Stimulated activated CD4-positive, alpha-beta T cell treated with anti-CD3 and anti-CD28 coated beads, TNF-alpha, amount 100 ng/mL, for 24 hours (primary cell): ENCODE results near the gene NLGN4X.

Experiments
- DNase-seq, 3 experiments: peaks; one replicate each; pipeline ENCODE4 v3.0.0-alpha.2; 2020; ENCODE audit warnings: low read depth in 3 of 3

Gene NLGN4X

DNA sequence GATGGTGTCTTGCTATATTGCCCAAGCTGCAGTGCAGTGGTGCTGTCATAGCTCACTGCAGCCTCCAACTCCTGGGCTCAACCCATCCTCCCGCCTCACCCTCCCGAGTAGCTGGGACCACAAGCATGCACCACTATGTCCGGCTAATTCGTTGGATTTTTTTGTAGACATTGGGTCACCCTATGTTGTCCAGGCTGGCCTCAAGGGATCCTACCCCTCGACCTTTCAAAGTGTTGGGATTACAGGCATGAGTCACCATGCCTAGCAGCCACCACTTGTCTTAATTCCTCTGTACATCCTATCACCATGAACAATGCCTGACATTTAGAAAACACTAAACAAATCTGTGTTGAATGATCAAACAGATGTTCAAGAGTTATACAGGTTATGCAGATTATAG lies 76.7 kb downstream of the NLGN4X start:
- no peak for DNase-seq

DNA sequence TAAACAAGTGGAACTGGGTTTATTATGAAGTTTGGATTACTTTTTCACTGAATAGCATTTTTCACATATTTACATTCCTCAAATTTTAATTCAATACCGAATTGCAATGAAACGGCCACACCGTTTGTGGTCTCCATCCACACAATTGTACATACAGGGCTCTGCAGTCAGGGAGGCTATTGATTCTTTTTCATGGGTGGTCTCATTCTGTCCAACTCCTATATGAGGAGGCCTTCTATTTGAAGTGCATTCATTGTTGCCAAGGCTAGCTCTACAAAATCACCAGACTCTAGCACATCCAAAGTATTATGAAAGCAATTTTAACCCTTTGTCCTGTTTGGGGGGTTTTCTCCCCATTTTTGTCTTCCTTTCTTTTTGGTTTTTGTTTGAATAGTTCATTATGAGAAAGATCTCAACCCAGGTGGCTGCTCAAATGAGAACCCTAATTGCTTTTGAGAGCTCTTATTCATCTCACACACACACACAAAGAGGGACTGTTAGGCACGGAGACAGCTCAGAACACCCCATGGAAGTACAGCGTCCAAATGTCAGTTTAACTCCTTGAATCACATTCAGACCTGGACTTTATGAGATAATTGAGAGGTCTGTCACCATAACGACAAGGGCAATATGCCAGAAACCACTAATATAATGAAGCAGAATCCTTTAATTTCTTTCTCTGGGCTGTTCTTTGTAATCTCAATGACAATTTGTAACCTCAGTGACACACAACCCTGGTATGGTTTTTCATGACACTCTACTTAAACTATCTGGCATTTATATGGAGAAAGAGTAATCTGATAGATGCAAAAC lies 79.4 kb downstream of the NLGN4X start:
- DNase-seq = no peak

DNA sequence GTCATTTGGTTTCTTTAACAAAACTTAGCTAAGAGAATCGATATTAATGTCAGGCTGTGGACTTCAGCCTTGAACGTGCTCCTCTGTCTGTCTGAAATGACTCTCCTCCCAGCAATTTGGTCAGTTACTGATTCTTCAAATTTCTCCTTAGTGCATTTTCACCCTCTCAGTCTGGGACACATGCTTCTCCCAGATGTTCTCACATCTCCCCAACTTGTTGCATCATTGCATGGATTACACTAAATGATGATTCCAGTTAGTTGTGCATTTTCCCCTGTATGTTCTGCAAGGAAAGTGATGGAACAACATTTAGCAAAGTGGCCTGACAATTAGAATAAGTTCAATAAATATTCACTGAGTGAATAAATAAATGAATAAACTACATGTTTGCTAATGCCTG lies 94.4 kb downstream of the NLGN4X start:
- no peak for DNase-seq

DNA sequence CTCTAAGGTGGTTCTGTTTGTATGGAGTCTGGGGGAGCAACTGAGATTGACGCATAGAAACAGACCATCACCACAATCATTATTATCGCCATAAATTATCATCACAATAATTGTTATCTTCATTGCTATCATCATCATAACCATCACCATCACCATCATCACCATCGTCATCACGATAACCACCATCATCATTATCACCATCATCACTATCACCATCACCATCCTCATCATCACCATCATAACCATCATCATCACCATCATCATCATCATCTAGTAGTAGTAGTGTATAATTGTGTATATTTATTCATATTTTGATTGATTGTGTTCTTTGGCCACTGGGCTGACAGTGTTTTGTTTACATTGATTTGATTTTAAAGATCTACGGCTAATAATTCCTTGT lies 95.7 kb downstream of the NLGN4X start:
- DNase-seq = no peak

DNA sequence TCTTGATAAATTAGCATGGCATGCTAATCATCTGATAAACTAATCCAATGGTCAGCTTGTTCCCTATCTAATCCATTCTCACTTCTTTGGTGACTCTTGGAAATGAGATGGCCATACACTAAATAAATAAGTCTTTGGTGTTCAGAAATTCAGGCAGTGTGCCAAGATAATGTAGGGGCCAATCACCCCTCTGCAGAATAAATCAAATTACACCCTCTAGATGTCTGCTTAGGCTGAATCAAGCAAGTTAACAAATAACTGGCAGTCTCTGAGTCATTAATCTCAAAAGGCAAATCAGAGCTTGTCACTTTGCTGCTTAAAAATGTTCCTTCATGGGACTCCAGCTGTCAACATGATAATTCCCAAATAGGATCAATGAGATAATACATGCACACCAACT lies 97.4 kb downstream of the NLGN4X start:
- DNase-seq = no peak

DNA sequence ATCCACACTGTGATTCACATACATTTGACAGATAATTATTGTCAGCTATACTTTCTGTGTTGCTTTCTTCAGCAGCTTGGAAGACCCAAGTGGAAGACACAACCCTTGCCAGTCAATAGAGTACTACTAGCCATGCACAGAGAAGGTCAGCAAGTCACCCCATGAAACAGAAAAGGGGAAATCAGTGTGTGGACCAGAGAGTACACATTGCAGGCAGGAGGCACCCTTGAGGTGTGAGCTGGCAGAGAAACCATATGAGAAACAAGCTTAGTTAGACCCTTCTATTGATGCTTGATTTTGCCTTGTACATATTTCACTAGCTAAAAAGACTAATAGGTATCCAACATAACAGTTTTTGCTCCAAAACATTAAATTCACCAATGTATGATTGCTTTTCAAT lies 99.5 kb downstream of the NLGN4X start:
- no peak for DNase-seq

DNA sequence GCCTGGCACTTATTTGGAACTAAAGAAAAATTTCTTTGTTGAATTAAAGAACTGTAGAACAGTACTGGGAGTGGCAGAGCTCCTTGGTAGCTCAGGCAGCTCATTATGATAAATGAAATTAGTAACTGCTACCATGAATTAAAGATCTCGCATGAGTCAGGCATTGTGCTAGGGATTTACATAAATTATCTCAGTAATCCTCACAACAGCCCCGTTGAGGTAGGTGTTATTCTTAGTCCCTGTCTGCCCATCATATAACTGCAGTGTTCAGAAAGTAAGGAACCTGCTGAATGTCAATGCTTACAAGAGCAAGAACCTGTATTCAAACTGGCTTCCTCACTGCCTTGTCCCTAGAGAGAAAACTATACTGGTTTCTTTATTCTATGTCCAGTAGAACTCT lies 108.3 kb downstream of the NLGN4X start:
- DNase-seq = no peak

DNA sequence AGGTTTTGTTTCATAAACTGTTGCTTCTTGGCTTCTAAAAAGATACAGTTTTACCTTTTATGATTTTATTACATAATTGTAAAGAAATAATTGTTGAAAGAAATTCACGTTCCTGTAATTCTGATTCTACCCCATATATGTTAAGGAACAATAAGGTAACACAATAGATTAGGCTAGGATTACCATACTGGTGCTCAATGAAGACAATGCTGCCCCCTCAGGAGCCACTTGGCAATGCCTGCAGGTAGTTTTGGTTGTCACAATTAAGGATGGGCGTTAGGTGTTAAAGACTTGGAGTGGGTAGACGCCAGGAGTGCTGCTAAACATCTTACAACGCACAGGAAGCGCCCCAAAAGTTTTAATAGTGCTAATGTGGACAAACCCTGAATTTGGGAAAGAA lies 133.2 kb downstream of the NLGN4X start:
- no peak for DNase-seq

DNA sequence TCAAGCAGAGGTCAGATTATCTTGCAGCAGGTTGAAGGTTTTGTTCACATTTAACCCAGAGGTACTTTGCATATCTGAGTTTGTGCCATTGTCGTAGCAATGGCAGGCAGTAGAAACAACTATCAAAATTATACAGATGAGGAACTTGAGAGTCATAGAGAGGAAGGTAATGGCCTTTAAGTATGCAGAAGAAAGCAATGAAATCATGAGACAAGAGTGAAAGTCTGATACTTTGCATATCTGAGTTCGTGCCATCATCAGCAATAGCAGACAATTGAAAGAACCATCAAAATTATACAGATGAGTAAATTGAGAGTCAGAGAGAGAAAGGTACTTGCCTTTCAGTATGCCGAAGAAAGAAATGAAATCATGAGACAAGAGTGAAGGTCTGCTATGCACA lies 154.1 kb downstream of the NLGN4X start:
- DNase-seq = no peak

DNA sequence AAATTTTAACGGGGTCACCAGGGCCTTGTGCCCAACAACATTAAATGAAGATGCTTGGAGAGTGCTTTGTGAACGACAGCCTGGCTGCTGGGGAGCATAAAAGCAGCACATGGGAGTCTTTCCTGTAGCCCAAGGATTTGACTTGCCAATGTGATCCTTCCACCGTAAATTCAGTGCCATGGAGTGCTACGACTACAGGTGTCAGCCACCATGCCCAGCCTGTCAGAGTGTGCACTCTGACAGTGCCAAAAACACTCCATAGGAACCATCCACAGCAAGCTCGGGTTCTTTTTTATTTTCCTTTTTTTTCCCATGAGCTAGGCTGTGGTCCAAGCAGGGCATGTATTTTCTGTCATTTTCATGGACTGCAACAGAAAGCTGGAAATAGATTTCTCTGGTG lies 156.9 kb downstream of the NLGN4X start:
- no peak for DNase-seq

DNA sequence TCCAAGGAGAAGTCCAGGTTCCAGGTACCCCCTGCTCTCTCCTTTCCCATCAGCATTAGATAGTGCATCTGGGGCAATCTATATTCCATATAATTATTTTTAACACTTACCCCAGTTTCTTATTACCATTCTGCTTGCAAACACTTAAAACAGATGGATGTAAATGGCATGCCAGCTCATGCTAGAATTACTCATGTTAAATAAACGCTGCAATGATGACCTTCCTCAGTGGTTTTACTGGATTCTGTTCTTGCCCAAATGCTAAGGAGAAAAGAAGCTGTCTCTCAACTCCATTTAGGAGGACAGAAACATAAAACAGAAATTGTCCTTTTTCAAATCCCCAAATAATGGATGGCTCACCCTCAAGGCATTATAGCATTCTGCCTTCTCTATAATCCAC lies 161.1 kb downstream of the NLGN4X start:
- no peak for DNase-seq

DNA sequence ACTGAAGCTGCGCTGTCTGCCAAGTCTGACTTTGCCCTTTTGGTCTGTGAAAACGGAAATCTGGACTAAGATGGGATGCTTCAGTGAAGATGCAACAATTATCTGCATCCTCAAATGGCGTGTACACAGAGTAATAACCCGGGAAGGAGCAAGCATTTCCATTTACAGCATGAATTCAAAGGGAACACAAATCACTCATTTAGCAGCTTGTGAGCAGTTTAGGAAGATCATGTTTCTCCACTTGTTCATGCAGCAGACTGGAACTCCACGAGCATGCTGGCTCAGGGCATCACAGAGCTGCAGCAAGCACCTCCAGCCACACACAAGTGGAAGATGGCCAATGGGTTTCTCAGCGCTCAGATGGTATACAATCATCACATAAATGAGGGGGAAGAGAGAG lies 175.5 kb downstream of the NLGN4X start:
- DNase-seq = no peak

DNA sequence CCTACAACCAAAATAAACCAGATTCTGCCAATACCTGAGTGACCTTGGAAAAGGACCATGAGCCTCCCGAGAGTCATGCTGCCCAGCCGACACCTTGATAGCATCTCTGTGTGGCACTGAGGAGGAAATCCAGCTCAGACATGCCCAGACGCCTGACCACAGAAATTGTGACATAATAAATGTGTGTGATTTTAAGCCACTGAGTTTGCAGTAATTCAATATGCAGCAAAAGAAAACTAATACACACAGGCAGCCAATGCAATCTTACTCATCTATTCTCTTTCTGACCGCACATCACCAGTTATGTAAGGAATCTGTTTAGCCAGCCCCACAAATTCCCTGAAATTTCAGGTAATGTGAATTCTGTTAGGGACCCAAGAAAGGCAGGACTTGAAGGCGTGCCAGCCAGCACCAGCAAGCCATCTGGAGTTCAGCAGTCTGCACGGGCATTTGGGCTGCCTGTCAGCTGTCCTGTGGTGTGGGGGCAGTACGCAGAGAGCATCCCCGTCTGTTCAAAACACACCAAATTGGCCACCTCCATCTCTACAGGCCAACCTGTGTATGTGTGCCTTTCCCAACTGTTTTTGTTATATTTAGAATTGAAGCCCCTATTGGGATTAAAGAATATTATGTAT lies 176.4 kb downstream of the NLGN4X start:
- no peak for DNase-seq

DNA sequence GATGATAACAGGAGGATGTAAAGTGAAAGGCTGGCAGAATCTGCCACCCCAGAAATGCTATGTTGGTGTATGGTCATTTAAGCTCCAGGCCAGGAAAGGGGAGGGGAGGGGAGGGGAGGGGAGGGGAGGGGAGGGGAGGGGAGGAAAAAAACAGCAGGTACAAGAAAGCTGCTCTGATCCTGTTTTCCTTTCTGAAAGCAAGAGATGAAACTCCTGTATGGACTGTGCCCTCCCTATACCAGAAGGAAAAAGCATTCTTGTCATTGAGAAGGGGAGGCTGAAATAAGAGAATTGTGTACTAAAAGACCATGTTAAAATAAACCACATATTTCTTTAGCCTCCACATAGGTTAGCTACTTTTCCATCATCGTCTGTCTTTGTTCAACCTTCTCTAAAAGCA lies 179.5 kb downstream of the NLGN4X start:
- DNase-seq = no peak

DNA sequence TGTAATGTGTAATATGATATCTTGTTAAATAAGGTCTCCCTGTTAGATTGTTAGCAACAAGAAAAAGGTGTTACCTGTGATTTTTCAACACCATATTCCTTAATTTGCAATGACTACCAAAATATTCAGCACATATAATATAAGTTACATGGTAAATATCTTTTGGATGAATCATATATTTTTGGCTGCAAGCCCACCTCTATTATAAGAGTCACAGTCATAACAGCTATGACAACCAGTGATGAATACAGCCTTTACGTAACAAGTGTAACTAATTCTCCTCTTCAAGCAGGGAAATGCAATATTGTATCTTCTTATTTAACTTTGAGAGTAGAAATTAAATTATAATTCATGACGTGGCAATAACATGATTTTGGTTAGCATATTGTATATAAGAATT lies 187.0 kb downstream of the NLGN4X start:
- DNase-seq = no peak

DNA sequence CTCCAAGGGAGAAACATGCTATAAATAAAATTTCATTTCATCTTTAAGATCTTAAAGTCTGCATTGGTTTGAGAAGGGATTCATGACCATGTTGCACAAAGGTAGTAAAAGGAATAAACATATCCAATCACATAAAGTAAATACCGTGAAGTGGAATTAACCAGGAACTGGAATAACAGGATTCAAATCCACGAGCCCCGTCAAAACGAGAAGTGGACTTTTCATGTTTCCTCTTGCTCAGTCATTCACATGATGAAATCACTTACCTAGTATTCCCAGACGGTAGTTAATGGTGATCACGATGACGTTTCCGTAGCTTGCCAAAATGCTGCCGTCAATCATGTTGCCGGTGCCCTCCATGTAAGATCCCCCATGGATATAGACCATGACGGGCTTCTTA lies 199.7 kb downstream of the NLGN4X start:
- DNase-seq = no peak

DNA sequence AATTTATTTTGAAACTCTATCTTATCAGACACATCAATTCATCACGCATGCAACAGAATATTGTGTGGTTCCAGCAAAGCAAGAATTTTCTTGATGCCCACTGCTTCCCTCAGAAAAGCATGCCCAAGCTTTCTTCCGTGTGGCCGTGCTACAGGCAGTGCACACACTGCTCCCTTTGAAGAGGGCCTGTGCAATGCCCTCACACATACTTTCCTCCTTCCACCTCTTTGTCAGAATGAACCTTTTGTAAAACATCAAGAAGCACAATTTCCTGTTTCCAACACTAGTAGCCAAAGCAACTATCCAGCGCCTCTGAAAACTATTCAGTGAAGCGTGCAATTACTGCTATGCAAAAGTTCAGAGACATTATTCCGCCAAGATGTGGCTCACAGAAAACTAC lies 201.7 kb downstream of the NLGN4X start:
- no peak for DNase-seq

DNA sequence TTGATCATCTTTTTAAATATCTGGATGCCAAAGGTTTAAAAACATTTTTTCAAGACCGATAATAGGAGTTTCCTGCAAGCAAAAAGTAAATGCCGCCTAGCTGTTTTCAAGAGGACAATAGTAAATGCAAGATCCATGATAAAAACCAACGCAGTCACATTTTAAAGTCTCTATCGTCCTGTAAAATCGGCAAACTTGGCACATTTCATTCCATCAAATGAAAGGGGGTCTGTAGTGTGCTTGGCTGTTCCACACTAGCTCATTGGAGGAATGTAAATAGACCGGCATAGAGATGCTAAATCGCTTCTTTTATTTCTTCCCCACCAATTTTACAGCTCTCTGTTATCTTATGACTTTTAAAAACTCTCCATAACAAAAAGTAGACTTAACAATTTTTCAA lies 202.2 kb downstream of the NLGN4X start:
- DNase-seq = no peak

DNA sequence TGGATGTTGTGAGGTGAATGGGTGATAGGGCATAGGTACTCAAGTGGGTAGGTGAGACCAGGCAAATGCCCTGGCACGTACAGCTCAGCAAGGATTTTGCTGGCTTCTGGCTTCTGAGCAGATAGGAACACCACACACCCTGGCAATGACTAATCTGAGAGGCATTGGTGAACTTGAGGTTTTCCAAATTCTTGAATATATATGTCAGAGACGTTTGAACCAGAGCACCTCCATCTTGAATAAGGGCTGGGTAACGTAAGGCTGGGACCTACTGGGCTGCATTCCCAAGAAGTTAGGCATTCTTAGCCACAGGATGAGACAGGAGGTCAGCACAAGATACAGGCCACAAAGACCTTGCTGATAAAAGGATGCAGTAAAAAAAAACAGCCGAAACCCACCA lies 204.5 kb downstream of the NLGN4X start:
- DNase-seq = no peak

DNA sequence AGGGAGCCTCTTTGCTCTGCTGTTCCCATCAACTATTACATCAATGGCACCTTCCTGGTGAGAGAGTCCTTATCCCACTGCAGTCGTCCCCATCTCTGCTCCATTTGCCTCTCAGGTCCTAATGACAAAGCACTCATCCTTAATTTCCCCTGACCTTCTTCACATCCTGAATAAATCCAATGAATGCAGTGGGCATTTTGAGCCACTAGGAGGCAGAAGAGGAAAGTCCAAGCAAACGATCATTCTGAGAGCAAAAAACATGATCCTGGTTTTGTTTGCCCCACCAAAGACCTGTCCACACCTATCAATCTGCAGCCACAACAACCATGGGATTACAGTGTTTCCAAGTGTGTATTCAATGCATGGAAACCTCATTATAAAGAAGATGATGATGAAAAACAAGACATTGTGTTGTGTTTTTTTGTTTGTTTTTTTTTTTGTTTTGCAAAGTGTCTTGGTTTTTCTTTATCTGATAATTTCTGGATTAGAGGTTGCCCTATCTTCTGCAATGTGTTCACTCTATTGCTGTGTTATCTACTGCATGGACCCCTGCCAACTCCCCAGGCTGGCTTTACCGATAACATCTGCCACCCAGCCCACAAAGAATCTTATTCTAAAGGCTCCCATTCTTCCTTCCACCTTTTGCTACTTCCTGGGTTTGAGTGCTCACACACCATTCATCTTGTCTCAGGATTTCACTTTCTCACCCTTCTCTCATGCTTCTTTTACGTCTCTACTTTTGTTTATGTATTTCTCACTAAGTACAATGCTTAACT lies 207.2 kb downstream of the NLGN4X start:
- peak in 1 of 3 experiments; percentile 1 for DNase-seq

DNA sequence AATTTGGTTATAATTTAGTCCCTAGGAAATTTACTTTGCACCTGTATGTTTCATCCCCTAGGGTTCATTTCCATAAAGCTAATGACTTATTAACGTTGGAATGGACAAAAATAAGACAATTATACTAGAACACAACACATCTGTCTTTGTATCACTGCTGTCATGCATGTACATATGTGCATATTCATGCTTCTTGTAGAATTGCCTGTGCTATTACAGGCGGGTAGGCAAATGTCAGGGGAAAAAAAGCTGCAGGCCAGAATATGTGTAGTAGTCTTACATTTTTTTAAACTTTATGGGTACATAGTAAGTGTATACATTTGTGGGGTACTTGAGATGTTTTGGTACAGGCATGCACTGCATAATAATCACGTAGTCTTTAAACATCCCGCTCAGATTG lies 209.6 kb downstream of the NLGN4X start:
- no peak for DNase-seq

DNA sequence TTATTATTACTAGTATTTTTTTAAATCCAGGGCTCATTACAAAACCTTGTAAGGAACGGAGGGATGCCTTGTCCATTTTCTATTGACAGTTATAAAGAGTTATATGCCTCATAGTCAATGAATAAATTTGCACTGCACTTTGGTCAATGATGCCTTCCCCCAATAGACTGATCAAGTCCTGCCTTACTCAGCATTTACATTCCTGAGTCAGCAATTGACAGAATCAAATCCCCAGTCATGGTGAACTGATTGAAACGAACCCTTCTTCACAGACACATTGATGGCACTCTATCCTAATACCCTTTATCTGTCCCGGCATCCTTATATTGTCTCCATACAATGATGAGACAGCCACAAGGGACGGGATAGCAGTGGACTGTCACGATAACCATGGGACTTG lies 213.2 kb downstream of the NLGN4X start:
- DNase-seq = no peak

DNA sequence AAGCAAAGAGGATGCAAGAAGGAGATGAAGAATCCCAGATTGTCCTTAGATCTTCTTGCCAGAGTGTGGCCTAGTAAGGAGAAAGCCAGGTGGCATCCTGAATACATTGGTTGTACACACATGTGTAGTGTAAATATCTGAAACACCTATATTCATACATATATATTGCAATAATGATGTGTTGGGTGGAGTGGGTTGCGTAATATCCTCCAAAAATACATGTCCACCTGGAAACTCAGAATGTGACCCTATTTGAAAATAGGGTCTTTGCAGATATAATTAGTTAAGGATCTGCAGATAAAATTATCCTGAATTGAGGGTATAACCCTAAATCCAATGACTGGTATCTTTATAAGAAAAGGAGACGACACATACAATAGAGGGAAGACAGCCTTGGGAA lies 216.3 kb downstream of the NLGN4X start:
- no peak for DNase-seq
